ENCODE data around the gene EARS2.

- no peak for TF ChIP-seq CTCF (IDR thresholded peaks at IDR 0.05)
- no peak for TF ChIP-seq POLR2A (IDR thresholded peaks at IDR 0.05)
Measured at GRCh38 chr16:23528644-23529310, 28.4 kb downstream of the EARS2 start.
